Upper lobe of left lung (tissue), 6 donors: Measurements from ENCODE around the gene SPINT1. TPM values are rescaled to one million over a fixed set of nuclear protein-coding genes. Genes with fewer than 3 reads are reported as not detected.

ENCODE experiments used
- ATAC-seq, 2 donors: fragments of 200-7000 bp; cut with Tn5 transposase; one replicate each; pipeline ENCODE4 v1.9.1; 2022; ENCODE audit warnings: mild to moderate bottlenecking in 2 of 2, moderate library complexity in 2 of 2; ENCODE audit not compliant: low FRiP score in 2 of 2
- DNase-seq, 2 donors: peaks; one replicate each; pipeline ENCODE4 v3.0.0-alpha.2; 2019 to 2020
- H3K27ac ChIP-seq, 4 donors: fragments of 200-600 bp; sonication (generic); one replicate each; pipeline ENCODE4 v1.5.1; 2016 to 2019
- H3K27me3 ChIP-seq, 4 donors: fragments of 200-600 bp; sonication (generic); one replicate each; pipeline ENCODE4 v1.5.1; 2017 to 2019
- H3K36me3 ChIP-seq, 4 donors: fragments of 200-600 bp; sonication (generic); one replicate each; pipeline ENCODE4 v1.5.1; 2016 to 2019
- H3K4me1 ChIP-seq, 4 donors: fragments of 200-600 bp; sonication (generic); one replicate each; pipeline ENCODE4 v1.5.1; 2018 to 2019
- H3K4me3 ChIP-seq, 4 donors: fragments of 200-600 bp; sonication (generic); one replicate each; pipeline ENCODE4 v1.5.1; 2017 to 2019; ENCODE audit warnings: mild to moderate bottlenecking in 2 of 4, moderate library complexity in 1 of 4
- H3K9me3 ChIP-seq, 4 donors: fragments of 200-600 bp; sonication (generic); one replicate each; pipeline ENCODE4 v1.5.1; 2018 to 2019
- CTCF ChIP-seq, 6 experiments: fragments of 450-650 bp in 4 of 6; fragments of 200-600 bp in 2 of 6; sonication (generic) in 2 of 6; IDR thresholded peaks; one replicate each; pipeline ENCODE4 v1.5.1; 2016 to 2019; ENCODE audit warnings: antibody characterized with exemption in 6 of 6
- EP300 ChIP-seq, 4 donors: sonication (generic); formaldehyde crosslinking; IDR thresholded peaks; one replicate each; pipeline ENCODE4 v1.5.1; 2017; ENCODE audit warnings: antibody characterized with exemption in 4 of 4, control low read depth in 2 of 4
- POLR2A ChIP-seq, 4 donors: fragments of 450-650 bp; IDR thresholded peaks; one replicate each; pipeline ENCODE4 v1.5.1; 2016 to 2017; ENCODE audit warnings: antibody characterized with exemption in 4 of 4, mild to moderate bottlenecking in 2 of 4
- POLR2AphosphoS5 ChIP-seq, 2 donors: sonication (generic); formaldehyde crosslinking; IDR thresholded peaks; one replicate each; pipeline ENCODE4 v1.5.1; 2017; ENCODE audit warnings: antibody characterized with exemption in 2 of 2
- WGBS, 2 donors: methylation state at CpG; one replicate each; pipeline ENCODE4 v1.1.5; 2017 to 2018; 5-methylcytosine and 5-hydroxymethylcytosine counted together
- total RNA-seq, 6 donors: library from RNA; depleted of rRNA in 4 of 6; stranded (reverse); fragments of >200 nt in 4 of 6; gene quantifications; one replicate each; pipeline versions ENCODE4 v1.1.0 to v1.2.1, GENCODE V29; 2016 to 2021
- donor health status: DM: no; HTN: no; CAD: no; lungs with moderate emphysema.
- donor health status: DM: no; HTN: yes; CAD: no; lungs with severe emphysema.

SPINT1 gene
- total RNA-seq, 6 donors from 2014 or later, result 99.3 to 252 (median 163) TPM

GRCh38 chr15:40873694-40874561 lies 30.1 kb downstream of the SPINT1 start, which contains the start of gene RHOV:
Gene RHOV, minus strand, starts transcription at chr15:40874234. Its CDS starts 95 bp downstream, at chr15:40874139.
- Histone ChIP-seq H3K9me3 (no peaks in the 10 kb centered on the region), H3K36me3 (no peaks in the 10 kb centered on the region), H3K4me1 (peaks cover 12 to 20% (median 17%) of the 10 kb centered on the region in 4 donors), H3K4me3 (peak within 1 kb of the TSS; percentile 51 to 67 (median 56)), H3K27me3 (peaks cover 0 to 5% (median under 1%) of the 10 kb centered on the region in 4 donors), H3K27ac (peak within 1 kb of the TSS in 1 of 4 donors; percentile 58)
- ATAC-seq (peak; percentile 64 to 89), DNase-seq (peak; percentile 88 to 90)
- WGBS, 2 donors, result 0 to 1% methylated on average over 9 to 28 of the region's 74 CpGs
- peak in 1 of 2 donors; percentile 44 for TF ChIP-seq POLR2AphosphoS5 (IDR thresholded peaks at IDR 0.05)
- TF ChIP-seq EP300 (IDR thresholded peaks at IDR 0.05), result no peak
- TF ChIP-seq POLR2A (IDR thresholded peaks at IDR 0.05), result peak in 1 of 4 donors; percentile 25
- TF ChIP-seq CTCF (IDR thresholded peaks at IDR 0.05), result peak in 4 of 6 experiments; percentile 13 to 44 (median 30)

- peaks cover 0 to 5% (median under 1%) of the 10 kb centered on the region in 4 donors for H3K27me3 ChIP-seq
- ATAC-seq, result no peak
- no peak for TF ChIP-seq EP300 (IDR thresholded peaks at IDR 0.05)
- WGBS, 2 donors, result 89 to 94% methylated on average over 6 of the region's 6 CpGs
- no peak overlapping the region for H3K27ac ChIP-seq
- H3K9me3 ChIP-seq, result no peaks in the 10 kb centered on the region
- H3K4me3 ChIP-seq, result no peak overlapping the region
- no peak for DNase-seq
- peaks cover 12 to 20% (median 17%) of the 10 kb centered on the region in 4 donors for H3K4me1 ChIP-seq
- no peaks in the 10 kb centered on the region for H3K36me3 ChIP-seq
Observed at GRCh38 chr15:40875991-40876730, 32.3 kb downstream of the SPINT1 start.

- Histone ChIP-seq H3K4me1 (peaks cover 10 to 17% (median 13%) of the 10 kb centered on the region in 4 donors), H3K27me3 (peaks cover 0 to 5% (median under 1%) of the 10 kb centered on the region in 4 donors), H3K9me3 (no peaks in the 10 kb centered on the region), H3K4me3 (no peak overlapping the region), H3K27ac (no peak overlapping the region), H3K36me3 (no peaks in the 10 kb centered on the region)
- WGBS, 2 donors, result 53 to 60% methylated on average over 2 of the region's 2 CpGs
- ATAC-seq (no peak), DNase-seq (no peak)
- no peak for TF ChIP-seq EP300 (IDR thresholded peaks at IDR 0.05)
- TF ChIP-seq POLR2AphosphoS5 (IDR thresholded peaks at IDR 0.05), result no peak
- TF ChIP-seq CTCF (IDR thresholded peaks at IDR 0.05), result no peak
Observed at GRCh38 chr15:40877694-40878093, 33.8 kb downstream of the SPINT1 start.

- H3K9me3 ChIP-seq, result no peaks in the 10 kb centered on the region
- peaks cover 0 to 1% (median 0%) of the 10 kb centered on the region in 4 donors for H3K27me3 ChIP-seq
- ATAC-seq (peak in 1 of 2 donors; percentile 71), DNase-seq (peak in 1 of 2 donors; percentile 63)
- H3K4me1 ChIP-seq, result peaks cover 1 to 9% (median 7%) of the 10 kb centered on the region in 4 donors
- WGBS, 2 donors, result 88 to 100% methylated on average over 1 of the region's 1 CpG
- TF ChIP-seq POLR2A (IDR thresholded peaks at IDR 0.05) (no peak), POLR2AphosphoS5 (IDR thresholded peaks at IDR 0.05) (no peak), EP300 (IDR thresholded peaks at IDR 0.05) (peak in 1 of 4 donors; percentile 26), CTCF (IDR thresholded peaks at IDR 0.05) (no peak)
- H3K36me3 ChIP-seq, result no peaks in the 10 kb centered on the region
- H3K4me3 ChIP-seq, result no peak overlapping the region
- no peak overlapping the region for H3K27ac ChIP-seq
Observed at GRCh38 chr15:40878785-40879184, 34.9 kb downstream of the SPINT1 start.

GRCh38 chr15:40879609-40880008 lies 35.8 kb downstream of the SPINT1 start:
- Histone ChIP-seq H3K9me3 (no peaks in the 10 kb centered on the region), H3K4me1 (peaks cover 0 to under 1% (median 0%) of the 10 kb centered on the region in 4 donors), H3K36me3 (no peaks in the 10 kb centered on the region), H3K27me3 (no peaks in the 10 kb centered on the region), H3K27ac (no peak overlapping the region), H3K4me3 (no peak overlapping the region)
- ATAC-seq (no peak), DNase-seq (no peak)
- TF ChIP-seq CTCF (IDR thresholded peaks at IDR 0.05) (no peak), POLR2AphosphoS5 (IDR thresholded peaks at IDR 0.05) (no peak), EP300 (IDR thresholded peaks at IDR 0.05) (no peak), POLR2A (IDR thresholded peaks at IDR 0.05) (no peak)
- 84 to 85% methylated on average over 6 of the region's 6 CpGs for WGBS, 2 donors
